Prostate gland (tissue), 2 donors: ENCODE data around the gene ESRRB. TPM values are rescaled to one million over a fixed set of nuclear protein-coding genes. Genes with fewer than 3 reads are reported as not detected.

ENCODE experiments used
- DNase-seq: peaks from one replicate; pipeline ENCODE4 v3.0.0-alpha.2; 2019; ENCODE audit warnings: low spot score
- H3K27ac ChIP-seq, 2 donors: fragments of 200-600 bp; sonication (generic); 2 replicates each; pipeline ENCODE4 v1.5.1; 2017 to 2019
- H3K27me3 ChIP-seq: fragments of 200-600 bp; sonication (generic); replicated peaks from 2 replicates; pipeline ENCODE4 v1.5.1; 2019; ENCODE audit not compliant: insufficient read depth
- H3K36me3 ChIP-seq, 2 donors: fragments of 200-600 bp; sonication (generic); 1 replicate in 1 of 2; 2 replicates in 1 of 2; pipeline versions ENCODE4 v1.5.1 to v1.8.1; 2017 to 2019
- H3K4me1 ChIP-seq: fragments of 200-600 bp; sonication (generic); replicated peaks from 2 replicates; pipeline ENCODE4 v1.5.1; 2019
- H3K4me3 ChIP-seq, 2 donors: fragments of 200-600 bp; sonication (generic); 2 replicates each; pipeline ENCODE4 v1.5.1; 2017 to 2019
- H3K9me3 ChIP-seq: fragments of 200-600 bp; sonication (generic); 2 replicates; pipeline ENCODE4 v1.5.1; 2017
- POLR2A ChIP-seq: fragments of 450-650 bp; IDR thresholded peaks from one replicate; pipeline ENCODE4 v1.6.1; 2016; ENCODE audit warnings: antibody characterized with exemption, mild to moderate bottlenecking
- POLR2AphosphoS5 ChIP-seq: sonication (generic); formaldehyde crosslinking; IDR thresholded peaks from one replicate; pipeline ENCODE4 v1.6.1; 2017; ENCODE audit warnings: antibody characterized with exemption
- WGBS: methylation state at CpG from one replicate; pipeline ENCODE4 v1.1.5; 2018; 5-methylcytosine and 5-hydroxymethylcytosine counted together
- intact Hi-C: fragments of 100-400 bp; cut with DNase I; formaldehyde crosslinking; loops from one replicate; pipeline ENCODE4 v1.14.2; 2022
- total RNA-seq, 2 donors: library from RNA; depleted of rRNA; stranded (reverse); fragments of >200 nt; gene quantifications; one replicate each; pipeline ENCODE4 v1.1.0, GENCODE V29; 2016
- TF ChIP-seq, protein P1 (sequence below), 4 experiments: fragments of 200-600 bp in 2 of 4; fragments of 450-650 bp in 2 of 4; sonication (generic) in 2 of 4; IDR thresholded peaks; 1 replicate in 3 of 4; 2 replicates in 1 of 4; pipeline ENCODE4 v1.5.1; 2016 to 2019; ENCODE audit warnings: antibody characterized with exemption in 4 of 4, mild to moderate bottlenecking in 2 of 4, moderate library complexity in 2 of 4

Gene ESRRB
- total RNA-seq, 2 donors from 2014 or later: 0.32 TPM; not detected in 1

DNA sequence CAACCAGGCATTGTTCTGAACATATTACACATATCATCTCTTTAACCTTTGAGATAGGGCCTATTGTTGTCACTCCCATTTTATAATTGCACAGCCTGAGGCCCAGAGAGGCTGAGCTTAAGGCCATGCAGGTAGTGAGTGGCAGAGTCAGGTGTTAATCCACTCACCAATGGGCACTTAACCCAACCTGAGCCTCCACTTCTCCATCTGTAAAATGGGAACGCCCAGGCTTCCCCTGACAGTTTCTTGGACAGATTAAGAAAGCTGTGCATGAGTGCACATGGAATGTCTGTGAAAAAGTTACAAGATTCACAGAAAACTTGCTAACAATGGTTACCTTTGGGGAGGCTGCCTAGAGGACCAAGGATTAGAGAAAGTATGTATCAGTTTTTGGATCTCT, 32.9 kb downstream of the ESRRB start:
- H3K27me3 ChIP-seq: no peaks in the 10 kb centered on the region
- TF ChIP-seq POLR2A: no peak
- TF ChIP-seq POLR2AphosphoS5: no peak
- TF ChIP-seq, protein P1, sequence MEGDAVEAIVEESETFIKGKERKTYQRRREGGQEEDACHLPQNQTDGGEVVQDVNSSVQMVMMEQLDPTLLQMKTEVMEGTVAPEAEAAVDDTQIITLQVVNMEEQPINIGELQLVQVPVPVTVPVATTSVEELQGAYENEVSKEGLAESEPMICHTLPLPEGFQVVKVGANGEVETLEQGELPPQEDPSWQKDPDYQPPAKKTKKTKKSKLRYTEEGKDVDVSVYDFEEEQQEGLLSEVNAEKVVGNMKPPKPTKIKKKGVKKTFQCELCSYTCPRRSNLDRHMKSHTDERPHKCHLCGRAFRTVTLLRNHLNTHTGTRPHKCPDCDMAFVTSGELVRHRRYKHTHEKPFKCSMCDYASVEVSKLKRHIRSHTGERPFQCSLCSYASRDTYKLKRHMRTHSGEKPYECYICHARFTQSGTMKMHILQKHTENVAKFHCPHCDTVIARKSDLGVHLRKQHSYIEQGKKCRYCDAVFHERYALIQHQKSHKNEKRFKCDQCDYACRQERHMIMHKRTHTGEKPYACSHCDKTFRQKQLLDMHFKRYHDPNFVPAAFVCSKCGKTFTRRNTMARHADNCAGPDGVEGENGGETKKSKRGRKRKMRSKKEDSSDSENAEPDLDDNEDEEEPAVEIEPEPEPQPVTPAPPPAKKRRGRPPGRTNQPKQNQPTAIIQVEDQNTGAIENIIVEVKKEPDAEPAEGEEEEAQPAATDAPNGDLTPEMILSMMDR (IDR thresholded peaks at IDR 0.05): no peak
- no peak for DNase-seq
- no peak overlapping the region for H3K4me3 ChIP-seq
- WGBS: 76% methylated on average over 1 of the region's 1 CpG
- no peaks in the 10 kb centered on the region for H3K9me3 ChIP-seq
- H3K4me1 ChIP-seq: no peaks in the 10 kb centered on the region
- H3K27ac ChIP-seq: no peak overlapping the region
- H3K36me3 ChIP-seq: no peaks in the 10 kb centered on the region
- intact Hi-C loops: no loop called here

DNA sequence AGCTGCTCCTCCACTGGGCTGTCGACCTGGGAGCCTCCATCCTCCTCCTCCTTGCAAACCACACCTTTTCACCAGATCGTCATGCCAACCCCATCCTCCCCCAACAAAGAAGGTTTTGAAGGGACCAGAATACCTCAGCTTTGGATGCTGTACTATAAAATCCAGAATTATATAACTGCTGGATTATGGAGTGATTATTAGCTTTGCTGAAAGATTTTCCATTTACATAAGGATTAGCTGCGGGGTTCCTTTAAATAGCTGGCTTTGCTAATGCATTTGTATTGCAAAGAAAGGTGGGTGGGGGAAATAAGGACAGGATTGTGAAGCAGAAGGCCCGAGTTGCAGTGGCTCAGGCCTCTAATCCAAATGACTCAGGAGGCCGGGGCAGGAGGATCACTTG, 36.6 kb downstream of the ESRRB start:
- TF ChIP-seq POLR2AphosphoS5 (no peak), POLR2A (no peak)
- TF ChIP-seq, protein P1 (IDR thresholded peaks at IDR 0.05): no peak

DNA sequence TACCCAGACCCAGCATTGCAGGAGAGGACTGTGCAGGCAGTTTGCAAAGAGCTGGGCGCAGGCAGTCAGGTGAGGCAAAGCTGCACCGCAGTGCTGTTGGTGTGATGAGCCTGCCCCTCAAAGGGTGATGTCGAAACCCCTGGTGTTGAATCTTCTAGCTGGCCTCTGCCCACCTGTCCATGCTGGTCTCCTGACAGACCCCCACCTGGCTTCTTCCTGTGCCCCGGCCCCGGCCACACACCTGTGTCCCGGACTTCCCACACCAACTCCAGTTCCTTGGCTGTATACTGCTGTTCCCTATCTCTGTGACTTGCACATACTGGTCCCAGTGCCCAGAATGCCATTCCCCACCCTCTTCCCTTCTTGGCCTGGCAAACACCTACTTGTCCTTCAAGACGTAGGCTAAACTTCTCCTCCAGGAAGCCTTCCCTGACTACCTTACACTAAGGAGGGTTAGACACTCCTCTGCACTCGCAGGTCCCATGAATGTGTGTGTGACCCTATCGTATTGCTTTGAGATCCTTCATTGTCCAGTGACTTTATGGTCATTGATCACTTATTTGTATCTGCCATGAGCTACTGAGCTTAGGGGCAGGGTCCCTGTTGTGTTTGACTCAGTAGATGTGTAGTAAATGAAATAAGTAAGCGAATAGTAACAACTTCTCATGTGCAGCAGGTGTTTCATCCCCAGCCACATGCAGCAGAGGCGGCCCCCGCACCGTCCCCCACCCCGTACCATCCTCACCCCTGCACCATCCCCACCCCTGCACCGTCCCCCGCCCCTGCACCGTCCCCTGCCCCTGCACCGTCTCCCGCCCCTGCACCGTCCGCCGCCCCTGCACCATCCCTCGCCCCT, 37.4 kb downstream of the ESRRB start:
- intact Hi-C loops: no loop called here
- 46% methylated on average over 19 of the region's 23 CpGs for WGBS
- TF ChIP-seq POLR2AphosphoS5 (no peak), POLR2A (no peak)
- TF ChIP-seq, protein P1 (IDR thresholded peaks at IDR 0.05): no peak
- DNase-seq: no peak
- H3K9me3 ChIP-seq: no peaks in the 10 kb centered on the region
- H3K4me1 ChIP-seq: no peaks in the 10 kb centered on the region
- no peak overlapping the region for H3K4me3 ChIP-seq
- no peak overlapping the region for H3K27ac ChIP-seq
- no peaks in the 10 kb centered on the region for H3K36me3 ChIP-seq
- no peaks in the 10 kb centered on the region for H3K27me3 ChIP-seq

More for the DNA sequence above, 36.6 kb downstream of the ESRRB start:
- no peaks in the 10 kb centered on the region for H3K4me1 ChIP-seq
- H3K36me3 ChIP-seq: no peaks in the 10 kb centered on the region
- 44% methylated on average over 5 of the region's 5 CpGs for WGBS
- no peak overlapping the region for H3K4me3 ChIP-seq
- H3K27me3 ChIP-seq: no peaks in the 10 kb centered on the region
- intact Hi-C loops: no loop called here
- no peak overlapping the region for H3K27ac ChIP-seq
- no peaks in the 10 kb centered on the region for H3K9me3 ChIP-seq
- no peak for DNase-seq

DNA sequence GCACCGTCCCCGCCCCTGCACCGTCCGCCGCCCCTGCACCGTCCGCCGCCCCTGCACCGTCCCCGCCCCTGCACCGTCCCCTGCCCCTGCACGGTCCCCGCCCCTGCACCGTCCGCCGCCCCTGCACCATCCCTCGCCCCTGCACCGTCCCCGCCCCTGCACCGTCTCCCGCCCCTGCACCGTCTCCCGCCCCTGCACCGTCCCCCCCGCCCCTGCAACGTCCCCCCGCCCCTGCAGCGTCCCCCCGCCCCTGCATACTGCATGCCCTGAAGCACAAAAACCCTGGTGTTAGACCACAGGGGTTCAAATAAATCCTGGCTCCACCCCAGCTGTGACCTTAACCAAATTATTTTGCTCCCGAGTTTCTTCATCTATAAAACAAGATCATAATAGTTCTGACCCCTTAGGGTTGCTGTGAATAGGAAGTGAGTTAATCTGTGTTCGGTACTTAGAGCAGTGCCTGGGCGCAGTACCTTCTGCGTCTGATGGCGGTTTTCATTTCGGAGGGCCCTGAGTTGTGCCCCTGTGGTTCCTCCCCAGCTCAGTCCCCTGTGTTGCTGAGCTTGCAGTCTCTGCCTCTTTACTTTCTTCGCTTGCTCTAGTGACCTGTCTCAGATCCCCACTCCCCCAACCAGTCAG, 38.1 kb downstream of the ESRRB start:
- WGBS: 17% methylated on average over 17 of the region's 36 CpGs

More for the DNA sequence above, 38.1 kb downstream of the ESRRB start:
- DNase-seq: no peak
- Histone ChIP-seq H3K27me3 (no peaks in the 10 kb centered on the region), H3K27ac (no peak overlapping the region), H3K4me3 (no peak overlapping the region), H3K9me3 (no peaks in the 10 kb centered on the region), H3K36me3 (no peaks in the 10 kb centered on the region), H3K4me1 (no peaks in the 10 kb centered on the region)
- intact Hi-C loops: no loop called here
- TF ChIP-seq POLR2A (no peak), POLR2AphosphoS5 (no peak)
- TF ChIP-seq, protein P1 (IDR thresholded peaks at IDR 0.05): no peak
